GM21360 (cell line): ENCODE results near the gene PROZ.
"Not testable (repeated sequence)": the region's sequence is repeated elsewhere in the genome, so short reads cannot be mapped to it uniquely, and the experiment has no call there.

Source experiments
- ATAC-seq: cut with Tn5 transposase; IDR thresholded peaks from one replicate; pipeline ENCODE4 v1.9.1; 2021; ENCODE audit warnings: mild to moderate bottlenecking, moderate library complexity; ENCODE audit not compliant: unreplicated experiment

The PROZ gene

GRCh38 chr13:113153810-113154748 lies 4.4 kb upstream of the PROZ start:
- peak; percentile 60 for ATAC-seq

GRCh38 chr13:113155201-113155600 lies 3.2 kb upstream of the PROZ start:
- no peak for ATAC-seq

GRCh38 chr13:113155982-113156655 lies 2.3 kb upstream of the PROZ start:
- no peak for ATAC-seq

GRCh38 chr13:113157206-113157928 lies 1.1 kb upstream of the PROZ start:
- ATAC-seq = no peak

GRCh38 chr13:113158946-113159345 lies 498 bp downstream of the PROZ start:
- no peak for ATAC-seq

- no peak for ATAC-seq
Observed at GRCh38 chr13:113159701-113160100, 1.3 kb downstream of the PROZ start.

GRCh38 chr13:113160983-113161382 lies 2.5 kb downstream of the PROZ start:
- ATAC-seq = no peak

- ATAC-seq = no peak
Observed at GRCh38 chr13:113161433-113161832, 3.0 kb downstream of the PROZ start.

GRCh38 chr13:113161975-113162374 lies 3.5 kb downstream of the PROZ start:
- not testable (repeated sequence) for ATAC-seq

- no peak for ATAC-seq
Observed at GRCh38 chr13:113162783-113163685, 4.6 kb downstream of the PROZ start.

- no peak for ATAC-seq
Observed at GRCh38 chr13:113164492-113164891, 6.0 kb downstream of the PROZ start.

- ATAC-seq = no peak
Observed at GRCh38 chr13:113166266-113166665, 7.8 kb downstream of the PROZ start.

GRCh38 chr13:113166681-113167080 lies 8.2 kb downstream of the PROZ start:
- no peak for ATAC-seq

GRCh38 chr13:113167155-113167554 lies 8.7 kb downstream of the PROZ start:
- no peak for ATAC-seq

- ATAC-seq = no peak
Observed at GRCh38 chr13:113167575-113167974, 9.1 kb downstream of the PROZ start.

GRCh38 chr13:113168211-113168610 lies 9.8 kb downstream of the PROZ start:
- ATAC-seq = no peak

GRCh38 chr13:113169277-113170272 lies 11.1 kb downstream of the PROZ start:
- ATAC-seq = no peak

- ATAC-seq = no peak
Observed at GRCh38 chr13:113170511-113170910, 12.1 kb downstream of the PROZ start.
